SIG-M5 treated with dmso at 0.1 percent for 504 hours (cell line): ENCODE measurements around the gene RPGRIP1L.

Experiments used
- DNase-seq: peaks from one replicate; lab custom pipeline; 2025; ENCODE audit not compliant: unreplicated experiment; lab: John Stamatoyannopoulos, UW

RPGRIP1L gene

DNA sequence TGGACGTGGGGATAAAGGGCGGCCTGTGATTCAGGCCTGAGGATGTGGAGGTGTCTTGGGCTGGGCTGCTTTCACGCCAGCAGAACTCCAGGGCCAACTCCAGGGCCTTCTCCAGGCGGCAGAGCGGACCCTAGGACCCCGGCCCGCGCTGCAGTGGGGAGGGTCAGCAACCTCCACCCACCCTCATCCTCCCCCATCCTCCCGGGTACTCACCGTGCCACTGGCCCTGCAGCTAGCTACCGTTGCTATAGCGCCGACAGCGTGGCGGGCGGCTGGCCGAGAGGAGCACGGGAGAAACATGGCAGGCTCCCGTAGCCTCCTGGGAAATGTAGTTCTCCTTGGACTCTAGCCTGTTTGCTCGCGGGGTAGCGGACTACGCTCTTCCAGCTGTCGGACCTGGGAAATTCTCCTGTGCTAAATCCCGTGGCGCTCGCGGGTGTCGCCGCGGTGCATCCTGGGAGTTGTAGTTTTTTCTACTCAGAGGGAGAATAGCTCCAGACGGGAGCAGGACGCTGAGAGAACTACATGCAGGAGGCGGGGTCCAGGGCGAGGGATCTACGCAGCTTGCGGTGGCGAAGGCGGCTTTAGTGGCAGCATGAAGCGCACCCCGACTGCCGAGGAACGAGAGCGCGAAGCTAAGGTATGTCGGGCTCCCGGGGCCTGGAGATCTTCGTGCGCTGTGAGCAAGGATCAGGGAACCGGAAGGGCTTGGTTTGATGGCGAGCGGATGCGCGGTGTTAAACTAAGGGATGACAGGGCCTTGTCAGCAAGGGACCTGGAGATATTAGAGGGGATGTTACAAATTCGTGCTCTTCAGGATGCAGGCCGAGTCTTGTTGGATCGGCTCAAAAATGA, at the start of gene RPGRIP1L, which contains the start of gene FTO:
Gene RPGRIP1L, minus strand, starts transcription at position 270 of the 855 bp plus-strand sequence. CDS start 3,136 bp downstream, outside the sequence.
Gene FTO, plus strand, starts transcription at position 567 of the 855 bp plus-strand sequence.
- peak; percentile 99 for DNase-seq

- DNase-seq, result no peak
Observed at GRCh38 chr16:53753431-53753830, 49.8 kb upstream of the RPGRIP1L start.

DNA sequence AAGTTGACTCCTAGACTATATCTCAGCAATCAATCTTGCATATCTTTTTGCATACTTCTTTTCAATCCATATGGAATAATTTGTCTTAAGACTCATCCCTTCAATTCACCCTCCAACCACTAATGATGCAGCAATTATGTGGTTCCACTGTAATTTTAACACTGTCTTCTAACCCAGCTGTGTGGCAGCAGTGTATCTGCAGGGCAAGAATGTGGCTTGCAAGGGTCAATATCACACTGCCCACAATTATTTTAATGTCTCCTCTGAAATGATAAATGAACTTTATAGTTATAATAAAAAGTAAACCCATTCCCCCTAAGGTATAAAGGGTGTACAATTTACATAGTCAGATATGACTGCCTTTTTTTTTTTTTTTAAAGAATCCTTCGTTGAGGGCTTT, 48.9 kb upstream of the RPGRIP1L start:
- no peak for DNase-seq

DNA sequence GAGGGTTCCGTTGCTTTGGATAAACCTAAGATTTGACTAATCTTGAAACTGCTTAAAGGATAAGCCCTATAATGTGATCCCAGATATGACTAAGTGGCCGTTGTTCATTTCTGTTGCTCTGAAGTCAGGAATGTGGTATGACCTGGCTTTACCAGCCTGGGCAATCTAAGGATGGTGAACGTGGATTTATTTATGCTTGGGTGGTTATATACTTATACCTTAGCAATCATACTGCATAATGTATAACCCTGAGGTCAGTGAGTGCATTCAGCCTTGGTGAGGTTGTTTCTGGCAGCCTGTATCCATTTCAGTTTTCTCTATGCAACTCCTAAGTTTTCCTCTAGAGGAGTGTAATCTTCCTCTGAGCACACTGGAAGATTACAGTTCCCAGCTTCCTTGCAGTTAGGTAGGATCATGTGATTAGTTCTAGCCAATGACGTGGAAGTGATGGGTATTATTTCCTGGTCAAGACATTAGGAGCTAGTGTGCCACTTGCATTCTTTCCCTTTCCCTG, 42.2 kb upstream of the RPGRIP1L start:
- DNase-seq, result no peak

- DNase-seq, result no peak
Observed at GRCh38 chr16:53745086-53745485, 41.4 kb upstream of the RPGRIP1L start.

DNA sequence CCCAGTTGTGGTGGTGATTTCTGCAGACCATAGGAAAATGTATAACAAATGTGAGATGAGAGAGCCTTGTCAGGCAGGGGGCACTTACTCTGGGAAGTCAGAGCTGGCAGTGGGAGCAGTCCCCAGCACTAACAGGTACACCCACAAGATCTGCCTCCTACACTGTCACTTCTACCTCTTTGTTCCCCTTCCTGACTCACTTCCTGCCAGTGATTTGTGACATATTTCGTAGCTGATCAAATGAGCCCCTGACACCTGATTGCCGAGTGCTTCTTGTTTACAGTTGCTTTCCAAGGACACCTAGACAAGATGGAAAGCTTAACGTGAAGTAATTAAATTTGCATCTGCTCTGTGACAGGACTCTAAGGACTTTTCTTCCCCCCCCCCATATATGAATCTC, 40.8 kb upstream of the RPGRIP1L start:
- no peak for DNase-seq

DNA sequence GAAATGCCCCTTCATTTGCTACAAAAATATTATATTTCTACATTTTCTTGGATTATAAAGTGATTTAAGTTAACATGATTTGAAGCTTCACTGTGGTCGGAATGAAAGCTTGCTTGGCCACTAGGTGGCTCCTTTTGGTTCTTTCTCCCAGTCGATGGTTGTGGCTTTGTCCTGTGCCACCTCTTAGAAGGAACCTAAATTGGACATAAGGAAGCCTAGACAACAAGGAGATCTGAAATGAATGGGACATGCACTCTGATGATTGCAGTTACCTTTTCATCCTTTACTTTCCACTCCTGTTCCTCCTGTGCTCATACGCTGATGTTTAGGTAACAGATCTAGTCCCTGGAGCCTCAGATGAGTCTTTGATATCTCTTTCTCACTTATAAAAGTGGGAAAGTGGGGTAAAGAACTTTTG, 39.5 kb upstream of the RPGRIP1L start:
- peak; percentile 30 for DNase-seq

GRCh38 chr16:53741546-53741945, 37.9 kb upstream of the RPGRIP1L start:
- no peak for DNase-seq

GRCh38 chr16:53740933-53741531, 37.4 kb upstream of the RPGRIP1L start:
- no peak for DNase-seq

DNA sequence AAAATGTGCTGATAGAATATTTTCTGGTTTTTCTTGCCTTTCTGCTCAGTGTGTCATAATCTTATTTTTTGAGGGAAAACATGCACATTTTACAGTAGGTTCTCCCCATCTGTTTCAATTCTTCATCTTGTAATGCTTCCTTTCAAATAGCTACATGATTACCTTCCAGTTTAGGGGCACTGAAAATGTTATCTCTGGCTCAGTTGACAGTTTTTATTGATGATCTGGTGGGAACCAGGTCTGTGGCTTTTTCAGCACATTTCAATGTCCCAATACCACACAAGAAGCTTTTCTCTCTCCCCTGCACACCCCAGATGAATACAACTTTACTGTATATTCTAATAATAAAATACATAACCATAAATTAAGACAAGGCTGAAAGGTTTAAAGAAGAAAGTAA, 36.8 kb upstream of the RPGRIP1L start:
- DNase-seq, result no peak

DNA sequence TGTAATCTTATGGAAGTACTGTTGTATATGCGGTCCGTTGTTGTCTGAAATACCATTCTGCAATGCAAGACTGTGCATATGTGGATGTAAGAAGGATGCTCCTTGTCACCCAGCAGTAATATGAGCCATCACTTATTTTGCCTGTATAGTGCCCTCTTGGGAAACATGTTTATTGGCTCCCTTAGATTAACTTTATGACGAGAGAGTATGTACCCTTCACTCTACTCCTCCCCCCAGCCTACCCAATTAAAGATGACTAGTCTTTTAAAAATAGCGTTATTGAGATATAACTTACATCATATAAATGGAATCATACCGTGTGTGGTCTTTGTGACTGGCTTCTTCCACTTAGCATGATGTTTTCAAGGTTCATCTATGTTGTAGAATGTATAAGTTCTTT, 33.9 kb upstream of the RPGRIP1L start:
- no peak for DNase-seq

GRCh38 chr16:53736297-53736696, 32.6 kb upstream of the RPGRIP1L start:
- no peak for DNase-seq

- DNase-seq, result no peak
Observed at GRCh38 chr16:53734908-53735307, 31.2 kb upstream of the RPGRIP1L start.

- DNase-seq, result no peak
Observed at GRCh38 chr16:53732296-53732929, 28.8 kb upstream of the RPGRIP1L start.

DNA sequence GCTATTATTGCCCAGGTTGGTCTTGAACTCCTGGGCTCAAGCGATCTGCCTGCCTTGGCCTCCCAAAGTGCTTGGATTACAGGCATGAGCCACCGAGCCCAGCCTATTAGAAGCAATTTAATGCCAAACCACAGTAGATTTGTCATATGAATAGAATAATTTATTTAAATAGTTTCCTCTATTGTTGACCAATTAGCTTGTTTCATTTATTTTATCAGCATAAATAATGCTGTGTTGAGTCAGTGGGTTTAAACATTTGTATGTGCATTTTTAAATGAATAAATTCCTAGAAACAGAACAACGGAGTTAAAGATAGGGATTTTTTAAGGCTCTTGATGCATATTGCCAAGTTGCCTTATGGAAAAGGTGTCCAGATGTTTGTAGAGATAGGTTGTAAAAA, 27.0 kb upstream of the RPGRIP1L start:
- DNase-seq, result no peak

GRCh38 chr16:53726625-53727024, 23.0 kb upstream of the RPGRIP1L start:
- DNase-seq, result no peak

DNA sequence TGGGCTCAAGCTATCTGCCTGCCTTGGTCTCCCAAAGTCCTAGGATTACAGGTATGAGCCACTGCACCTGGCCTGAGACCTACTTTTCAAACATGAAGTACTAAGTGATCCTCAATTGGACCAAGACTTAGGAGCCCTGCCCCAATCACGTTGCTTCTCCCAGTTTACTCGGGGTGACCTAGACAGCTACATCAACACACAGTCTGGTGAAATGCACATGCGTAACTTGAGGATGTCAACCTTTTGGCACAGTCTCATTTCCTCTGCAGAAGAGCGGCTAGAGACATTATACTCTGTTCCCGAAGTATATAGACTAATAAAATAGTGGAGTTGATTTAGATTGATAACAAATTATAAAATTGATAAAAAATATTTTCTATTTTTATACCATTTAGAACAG, 17.4 kb upstream of the RPGRIP1L start:
- DNase-seq, result no peak

- no peak for DNase-seq
Observed at GRCh38 chr16:53717577-53717976, 13.9 kb upstream of the RPGRIP1L start.

GRCh38 chr16:53715023-53715384, 11.3 kb upstream of the RPGRIP1L start:
- DNase-seq, result no peak

- no peak for DNase-seq
Observed at GRCh38 chr16:53714205-53715022, 10.8 kb upstream of the RPGRIP1L start.
